B cell (primary cell): ENCODE data around the gene DENND6A. TPM values are rescaled to one million over a fixed set of nuclear protein-coding genes. Genes with fewer than 3 reads are reported as not detected.

Experiments used
- ATAC-seq: fragments of 200-7000 bp; cut with Tn5 transposase; one replicate; pipeline ENCODE4 v1.10.0; 2021; ENCODE audit warnings: low read depth, mild to moderate bottlenecking, moderate number of reproducible peaks, moderate library complexity
- CTCF ChIA-PET: fragments of 350-600 bp; sonication (Branson Sonifier 250); formaldehyde crosslinking; loops from one replicate; lab custom pipeline; 2021; ENCODE audit warnings: antibody characterized with exemption, inconsistent platforms; lab: Charles Lee
- POLR2A ChIA-PET: fragments of 350-600 bp; sonication (Branson Sonifier 250); formaldehyde crosslinking; loops from one replicate; lab custom pipeline; 2021; ENCODE audit warnings: antibody characterized with exemption; lab: Charles Lee
- DNase-seq: peaks from one replicate; pipeline ENCODE4 v3.0.0; 2013
- H2AFZ ChIP-seq: 2 replicates; pipeline ENCODE4 v1.6.1; 2012; ENCODE audit warnings: mild to moderate bottlenecking, low read depth, low read length; ENCODE audit not compliant: insufficient read depth, poor library complexity, severe bottlenecking
- H3K27ac ChIP-seq, 2 donors: 1 replicate in 1 of 2; 2 replicates in 1 of 2; pipeline ENCODE4 v1.5.1; 2012 to 2013; ENCODE audit warnings: low read length in 2 of 2, mild to moderate bottlenecking in 2 of 2, moderate library complexity in 1 of 2
- H3K27me3 ChIP-seq, 4 experiments: fragments of 200-600 bp in 1 of 4; sonication (generic) in 1 of 4; replicated peaks in 1 of 4; 1 replicate in 2 of 4; 2 replicates in 2 of 4; pipeline versions ENCODE4 v1.6.1 to v1.7.0; 2013 to 2016; ENCODE audit warnings: low read length in 3 of 4, mild to moderate bottlenecking in 2 of 4, mixed read lengths in 1 of 4, moderate library complexity in 1 of 4; ENCODE audit not compliant: insufficient read depth in 4 of 4, control insufficient read depth in 3 of 4; ENCODE audit errors: control extremely low read depth in 1 of 4
- H3K36me3 ChIP-seq, 2 experiments: replicated peaks in 1 of 2; 1 replicate in 1 of 2; 2 replicates in 1 of 2; pipeline versions ENCODE4 v1.6.1 to v1.7.1; 2013; ENCODE audit warnings: low read length in 1 of 2; ENCODE audit not compliant: insufficient read depth in 2 of 2, control insufficient read depth in 1 of 2; ENCODE audit errors: control extremely low read depth in 1 of 2, extremely low read depth in 1 of 2
- H3K4me1 ChIP-seq, 2 donors: fragments of 200-600 bp in 1 of 2; sonication (generic) in 1 of 2; 1 replicate in 1 of 2; 2 replicates in 1 of 2; pipeline versions ENCODE4 v1.5.1 to v1.6.1; 2013 to 2017; ENCODE audit warnings: low read length in 2 of 2; ENCODE audit not compliant: control insufficient read depth in 2 of 2, insufficient read depth in 2 of 2
- H3K4me2 ChIP-seq: replicated peaks from 2 replicates; pipeline ENCODE3; 2012; ENCODE audit warnings: mild to moderate bottlenecking, low read depth, low read length; ENCODE audit not compliant: poor library complexity, severe bottlenecking
- H3K4me3 ChIP-seq, 5 experiments: fragments of 200-600 bp in 1 of 5; sonication (generic) in 1 of 5; 1 replicate in 3 of 5; 2 replicates in 2 of 5; pipeline versions ENCODE4 v1.5.1 to v1.7.0; 2011 to 2016; ENCODE audit warnings: low read length in 4 of 5, mild to moderate bottlenecking in 4 of 5, low read depth in 2 of 5, control low read depth in 1 of 5, moderate library complexity in 1 of 5; ENCODE audit not compliant: insufficient read depth in 1 of 5; ENCODE audit errors: control extremely low read depth in 1 of 5, extremely low read depth in 1 of 5
- H3K79me2 ChIP-seq: fragments of 200-600 bp; sonication (generic); one replicate; pipeline ENCODE4 v1.6.0; 2016; ENCODE audit warnings: low read length; ENCODE audit not compliant: control insufficient read depth, insufficient read depth
- H3K9ac ChIP-seq: fragments of 200-600 bp; sonication (generic); 2 replicates; pipeline ENCODE4 v1.6.1; 2017; ENCODE audit warnings: mild to moderate bottlenecking, low read length, moderate library complexity
- H3K9me3 ChIP-seq, 3 donors: one replicate each; pipeline versions ENCODE4 v1.6.1 to v1.7.1; 2013; ENCODE audit warnings: low read length in 2 of 3; ENCODE audit not compliant: control insufficient read depth in 2 of 3, insufficient read depth in 1 of 3; ENCODE audit errors: control extremely low read depth in 1 of 3
- H4K20me1 ChIP-seq: 2 replicates; pipeline ENCODE4 v1.6.0; 2012; ENCODE audit warnings: mild to moderate bottlenecking, low read length; ENCODE audit not compliant: insufficient read depth, control insufficient read depth, poor library complexity, severe bottlenecking
- H3K27ac Mint-ChIP-seq: one replicate; pipeline ENCODE4 v1.8.0; 2021; ENCODE audit warnings: mixed read lengths
- H3K27me3 Mint-ChIP-seq: one replicate; pipeline ENCODE4 v1.8.0; 2021; ENCODE audit warnings: mixed read lengths
- H3K4me1 Mint-ChIP-seq: one replicate; pipeline ENCODE4 v1.8.0; 2021; ENCODE audit warnings: mixed read lengths
- H3K4me3 Mint-ChIP-seq: one replicate; pipeline ENCODE4 v1.8.0; 2021; ENCODE audit warnings: mixed read lengths
- H3K9me3 Mint-ChIP-seq: one replicate; pipeline ENCODE4 v1.8.0; 2022; ENCODE audit warnings: mixed read lengths; ENCODE audit not compliant: insufficient read depth
- EZH2 ChIP-seq: IDR thresholded peaks from 2 replicates; pipeline ENCODE4 v1.6.1; 2012; ENCODE audit warnings: borderline replicate concordance, low read depth, mild to moderate bottlenecking, moderate library complexity, low read length; ENCODE audit not compliant: insufficient read depth, poor library complexity, severe bottlenecking
- WGBS: methylation state at CpG from one replicate; pipeline ENCODE4 v1.1.5; 2013; ENCODE audit warnings: missing lambda C conversion rate; ENCODE audit not compliant: insufficient coverage; 5-methylcytosine and 5-hydroxymethylcytosine counted together
- intact Hi-C: fragments of 100-400 bp; cut with micrococcal nuclease; formaldehyde crosslinking; loops from one replicate; pipeline ENCODE4 v1.10.0; 2022
- polyA plus RNA-seq: library from polyadenylated mRNA; depleted of rRNA; stranded (reverse); fragments of >200 nt; gene quantifications from 2 replicates; pipeline ENCODE4 v1.2.3, GENCODE V29; 2012
- total RNA-seq, 2 donors: library from RNA; stranded (reverse); fragments of 120-200 nt in 1 of 2; gene quantifications; 1 replicate in 1 of 2; 2 replicates in 1 of 2; pipeline versions ENCODE4 v1.2.3 to v1.2.4, GENCODE V29; 2013 to 2022
- TF ChIP-seq, protein P1 (sequence below): fragments of 200-600 bp; IDR thresholded peaks from one replicate; pipeline ENCODE4 v1.8.0; 2022; ENCODE audit warnings: antibody characterized with exemption, mild to moderate bottlenecking

The DENND6A gene
- total and polyA plus RNA-seq, 2 donors (not counting 1 experiment from before 2014, with no cell fraction given): 10.0 to 31.5 TPM

DNA sequence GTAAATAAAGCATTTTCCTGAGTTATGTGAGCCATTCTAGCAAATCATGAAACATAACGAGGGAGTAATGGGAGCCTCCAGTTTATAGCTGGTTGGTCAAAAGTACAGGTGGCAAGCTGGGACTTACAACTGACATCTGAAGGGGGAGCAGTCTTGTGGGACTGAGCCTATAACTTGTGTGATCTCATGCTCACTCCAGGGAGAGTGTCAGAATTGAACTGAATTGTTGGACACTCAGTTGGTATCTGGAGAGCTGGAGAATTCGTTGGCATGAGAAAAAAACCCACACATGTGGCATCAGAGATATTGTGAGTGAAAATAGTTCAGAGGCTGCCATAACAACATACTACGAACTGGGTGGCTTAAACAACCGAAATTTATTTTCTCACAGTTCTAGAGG, 22.8 kb upstream of the DENND6A start:
- Histone ChIP-seq H3K27me3 (no peaks in the 10 kb centered on the region), H3K4me2 (no peak overlapping the region), H3K9ac (no peak overlapping the region), H3K4me3 (no peak overlapping the region), H3K27ac (no peak overlapping the region), H4K20me1 (no peaks in the 10 kb centered on the region), H3K9me3 (no peaks in the 10 kb centered on the region), H2AFZ (no peak overlapping the region), H3K36me3 (no peaks in the 10 kb centered on the region), H3K4me1 (no peaks in the 10 kb centered on the region), H3K79me2 (no peaks in the 10 kb centered on the region)
- ATAC-seq (no peak), DNase-seq (no peak)
- 83% methylated on average over 1 of the region's 4 CpGs for WGBS
- no peaks in the 10 kb centered on the region for H3K9me3 Mint-ChIP-seq
- ChIA-PET CTCF (no interaction called here), POLR2A (no interaction called here)
- no peaks in the 10 kb centered on the region for H3K27me3 Mint-ChIP-seq
- TF ChIP-seq, protein P1, sequence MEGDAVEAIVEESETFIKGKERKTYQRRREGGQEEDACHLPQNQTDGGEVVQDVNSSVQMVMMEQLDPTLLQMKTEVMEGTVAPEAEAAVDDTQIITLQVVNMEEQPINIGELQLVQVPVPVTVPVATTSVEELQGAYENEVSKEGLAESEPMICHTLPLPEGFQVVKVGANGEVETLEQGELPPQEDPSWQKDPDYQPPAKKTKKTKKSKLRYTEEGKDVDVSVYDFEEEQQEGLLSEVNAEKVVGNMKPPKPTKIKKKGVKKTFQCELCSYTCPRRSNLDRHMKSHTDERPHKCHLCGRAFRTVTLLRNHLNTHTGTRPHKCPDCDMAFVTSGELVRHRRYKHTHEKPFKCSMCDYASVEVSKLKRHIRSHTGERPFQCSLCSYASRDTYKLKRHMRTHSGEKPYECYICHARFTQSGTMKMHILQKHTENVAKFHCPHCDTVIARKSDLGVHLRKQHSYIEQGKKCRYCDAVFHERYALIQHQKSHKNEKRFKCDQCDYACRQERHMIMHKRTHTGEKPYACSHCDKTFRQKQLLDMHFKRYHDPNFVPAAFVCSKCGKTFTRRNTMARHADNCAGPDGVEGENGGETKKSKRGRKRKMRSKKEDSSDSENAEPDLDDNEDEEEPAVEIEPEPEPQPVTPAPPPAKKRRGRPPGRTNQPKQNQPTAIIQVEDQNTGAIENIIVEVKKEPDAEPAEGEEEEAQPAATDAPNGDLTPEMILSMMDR: no peak
- TF ChIP-seq EZH2: no peak
- no peaks in the 10 kb centered on the region for H3K4me1 Mint-ChIP-seq
- no peak overlapping the region for H3K4me3 Mint-ChIP-seq
- no peak overlapping the region for H3K27ac Mint-ChIP-seq
- intact Hi-C loops: no loop called here

DNA sequence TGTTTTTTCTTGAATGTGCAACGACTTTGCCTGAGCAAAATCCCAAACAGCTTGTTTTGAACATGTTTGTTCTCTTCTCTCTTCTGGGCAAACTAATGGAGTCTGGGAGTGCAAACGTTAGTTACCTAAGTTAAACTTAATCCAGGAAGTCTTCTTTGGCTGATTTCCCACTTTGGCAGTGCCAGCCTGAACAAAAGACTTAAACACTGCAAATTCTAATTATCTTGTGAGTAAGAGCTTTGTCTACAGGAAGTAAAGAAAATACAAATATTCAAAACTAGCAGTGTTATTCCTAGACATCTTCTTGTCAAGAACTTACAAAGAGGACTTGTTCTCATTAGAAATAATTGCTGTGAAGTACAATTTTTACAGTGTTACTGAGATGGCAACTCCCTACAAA, 16.7 kb upstream of the DENND6A start:
- no peak overlapping the region for H3K27ac Mint-ChIP-seq
- no peaks in the 10 kb centered on the region for H3K79me2 ChIP-seq
- no peak for DNase-seq
- ChIA-PET POLR2A (no interaction called here), CTCF (no interaction called here)
- peaks cover 4% of the 10 kb centered on the region for H3K27me3 Mint-ChIP-seq
- no peak overlapping the region for H3K4me2 ChIP-seq
- H3K4me1 Mint-ChIP-seq: no peaks in the 10 kb centered on the region
- H4K20me1 ChIP-seq: no peaks in the 10 kb centered on the region
- H3K9ac ChIP-seq: no peak overlapping the region
- H3K36me3 ChIP-seq: no peaks in the 10 kb centered on the region
- H3K27me3 ChIP-seq: no peaks in the 10 kb centered on the region
- TF ChIP-seq, protein P1: no peak
- no peak for TF ChIP-seq EZH2
- H3K4me3 ChIP-seq: no peak overlapping the region
- no peaks in the 10 kb centered on the region for H3K9me3 Mint-ChIP-seq
- no peak overlapping the region for H3K4me3 Mint-ChIP-seq
- no CpG with 5 or more reads among the region's 2 CpGs for WGBS
- no peaks in the 10 kb centered on the region for H3K9me3 ChIP-seq
- H3K4me1 ChIP-seq: no peaks in the 10 kb centered on the region
- intact Hi-C loops: no loop called here
- H2AFZ ChIP-seq: peak overlapping the region; percentile 10
- no peak overlapping the region for H3K27ac ChIP-seq
- no peak for ATAC-seq
